Endothelial cell of umbilical vein (primary cell): Measurements from ENCODE around the gene THAP11.

Experiments used
- CTCF ChIP-seq, 2 donors: IDR thresholded peaks; 1 replicate in 1 of 2; 2 replicates in 1 of 2; pipeline ENCODE4 v1.5.1; 2011; ENCODE audit warnings: low read length in 2 of 2, mild to moderate bottlenecking in 2 of 2, moderate library complexity in 2 of 2, control low read depth in 1 of 2, inconsistent platforms in 1 of 2, low read depth in 1 of 2; ENCODE audit not compliant: insufficient read depth in 1 of 2; ENCODE audit errors: extremely low read depth in 1 of 2
- EZH2 ChIP-seq: IDR thresholded peaks from 2 replicates; pipeline ENCODE4 v1.6.1; 2012; ENCODE audit warnings: borderline replicate concordance, low read depth, mild to moderate bottlenecking, moderate library complexity, low read length, inconsistent platforms; ENCODE audit not compliant: severe bottlenecking
- FOS ChIP-seq: IDR thresholded peaks from 2 replicates; pipeline ENCODE4 v1.6.1; 2011; ENCODE audit warnings: mild to moderate bottlenecking, low read length, moderate library complexity, borderline replicate concordance; ENCODE audit not compliant: insufficient read depth
- GATA2 ChIP-seq: IDR thresholded peaks from 2 replicates; pipeline ENCODE4 v1.7.0; 2011; ENCODE audit warnings: low read depth, mild to moderate bottlenecking, moderate library complexity, mixed read lengths, low read length; ENCODE audit not compliant: insufficient read length, insufficient read depth
- JUN ChIP-seq: IDR thresholded peaks from 2 replicates; pipeline ENCODE4 v1.6.1; 2011; ENCODE audit warnings: borderline replicate concordance, low read depth; ENCODE audit not compliant: insufficient read length, insufficient read depth
- MYC ChIP-seq: IDR thresholded peaks from one replicate; pipeline ENCODE4 v1.6.1; 2011; ENCODE audit warnings: mild to moderate bottlenecking, low read depth, low read length
- POLR2A ChIP-seq: IDR thresholded peaks from 2 replicates; pipeline ENCODE4 v1.6.1; 2012; ENCODE audit warnings: low read depth, mild to moderate bottlenecking, control low read depth, low read length
- POLR2AphosphoS5 ChIP-seq: IDR thresholded peaks from 2 replicates; pipeline ENCODE4 v1.6.1; 2012; ENCODE audit warnings: low read depth, mild to moderate bottlenecking, control low read depth, low read length, moderate library complexity; ENCODE audit not compliant: insufficient read depth
- TF ChIP-seq, protein P1 (sequence below): IDR thresholded peaks from 2 replicates; pipeline ENCODE4 v1.6.1; 2011; ENCODE audit not compliant: insufficient read depth, insufficient read length

GRCh38 chr16:67888331-67888730 is 46.2 kb downstream of the THAP11 start:
- TF ChIP-seq CTCF (IDR thresholded peaks at IDR 0.05; ENCODE audit: extremely low read depth in 1 of 2, insufficient read depth in 1 of 2, low read depth in 1 of 2, low read length in 2 of 2), result no peak
- TF ChIP-seq POLR2A, result no peak
- TF ChIP-seq EZH2, result no peak
- no peak for TF ChIP-seq POLR2AphosphoS5
- TF ChIP-seq, protein P1, sequence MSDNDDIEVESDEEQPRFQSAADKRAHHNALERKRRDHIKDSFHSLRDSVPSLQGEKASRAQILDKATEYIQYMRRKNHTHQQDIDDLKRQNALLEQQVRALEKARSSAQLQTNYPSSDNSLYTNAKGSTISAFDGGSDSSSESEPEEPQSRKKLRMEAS, result no peak
- TF ChIP-seq JUN, result no peak
- no peak for TF ChIP-seq MYC
- no peak for TF ChIP-seq FOS
- TF ChIP-seq GATA2, result no peak
